Right lobe of liver (tissue), 6 donors: ENCODE measurements around the gene EIF3L. TPM values are rescaled to one million over a fixed set of nuclear protein-coding genes. Genes with fewer than 3 reads are reported as not detected.
A peak's percentile ranks its signal among the peaks of the same experiment; 100 is the strongest.

ENCODE experiments used
- ATAC-seq, 4 donors: fragments of 200-7000 bp; cut with Tn5 transposase; one replicate each; pipeline ENCODE4 v1.9.1; 2020; ENCODE audit warnings: mild to moderate bottlenecking in 4 of 4, moderate library complexity in 4 of 4
- DNase-seq, 3 donors: peaks; one replicate each; pipeline ENCODE4 v3.0.0-alpha.2; 2020
- H3K27ac ChIP-seq, 3 donors: fragments of 200-600 bp; one replicate each; pipeline ENCODE4 v1.8.0; 2022
- H3K27me3 ChIP-seq, 2 donors: fragments of 200-600 bp; one replicate each; pipeline ENCODE4 v1.8.0; 2022
- H3K36me3 ChIP-seq, 4 donors: fragments of 200-600 bp; sonication (generic) in 1 of 4; one replicate each; pipeline versions ENCODE4 v1.5.1 to v1.8.0; 2017 to 2022; ENCODE audit warnings: control low read depth in 1 of 4
- H3K4me1 ChIP-seq, 4 donors: fragments of 200-600 bp; sonication (generic) in 1 of 4; one replicate each; pipeline versions ENCODE4 v1.5.1 to v1.8.0; 2017 to 2022; ENCODE audit warnings: control low read depth in 1 of 4
- H3K4me3 ChIP-seq, 3 donors: fragments of 200-600 bp; one replicate each; pipeline ENCODE4 v1.8.0; 2022
- H3K9me3 ChIP-seq, 4 donors: fragments of 200-600 bp; sonication (generic) in 1 of 4; one replicate each; pipeline versions ENCODE4 v1.5.1 to v1.8.0; 2017 to 2022; ENCODE audit warnings: control low read depth in 1 of 4
- POLR2A ChIP-seq: fragments of 450-650 bp; IDR thresholded peaks from one replicate; pipeline ENCODE4 v1.6.1; 2017; ENCODE audit warnings: antibody characterized with exemption, mild to moderate bottlenecking
- WGBS: methylation state at CpG from one replicate; pipeline ENCODE4 v1.1.6; 2018; ENCODE audit warnings: low coverage, low lambda C conversion rate; ENCODE audit not compliant: insufficient coverage; ENCODE audit errors: missing lambda C conversion rate; 5-methylcytosine and 5-hydroxymethylcytosine counted together
- intact Hi-C, 2 donors: fragments of 100-400 bp; cut with DNase I; formaldehyde crosslinking; loops; one replicate each; pipeline versions ENCODE4 v1.11.2 to v1.14.1; 2022
- total RNA-seq, 6 experiments: library from RNA; depleted of rRNA in 2 of 6; stranded (reverse); fragments of >200 nt in 2 of 6; fragmentation: NEBNext Ultra II Directional in 3 of 6; extraction: Animal tissue kit (Norgen Biotek cat#: 25700) in 3 of 6; gene quantifications; one replicate each; pipeline versions ENCODE4 v1.1.0 to v1.2.4, GENCODE V29; 2016 to 2023
- TF ChIP-seq, protein P1 (sequence below), 4 donors: fragments of 200-600 bp in 3 of 4; fragments of 450-650 bp in 1 of 4; IDR thresholded peaks; one replicate each; pipeline versions ENCODE4 v1.5.1 to v1.8.0; 2016 to 2022; ENCODE audit warnings: antibody characterized with exemption in 4 of 4, mild to moderate bottlenecking in 2 of 4
- donor health status: DM: no; HTN: yes; CAD: no.
- donor health status: DM: no; HTN: no; CAD: no.
- donor health status: DM: no; HTN: no; CAD: no.
- donor health status: DM: no; HTN: yes; CAD: no.
- donor health status: DM: no; HTN: yes; CAD: no.

EIF3L gene
- total RNA-seq, 6 experiments from 2014 or later, result 117 to 200 (median 164) TPM

DNA sequence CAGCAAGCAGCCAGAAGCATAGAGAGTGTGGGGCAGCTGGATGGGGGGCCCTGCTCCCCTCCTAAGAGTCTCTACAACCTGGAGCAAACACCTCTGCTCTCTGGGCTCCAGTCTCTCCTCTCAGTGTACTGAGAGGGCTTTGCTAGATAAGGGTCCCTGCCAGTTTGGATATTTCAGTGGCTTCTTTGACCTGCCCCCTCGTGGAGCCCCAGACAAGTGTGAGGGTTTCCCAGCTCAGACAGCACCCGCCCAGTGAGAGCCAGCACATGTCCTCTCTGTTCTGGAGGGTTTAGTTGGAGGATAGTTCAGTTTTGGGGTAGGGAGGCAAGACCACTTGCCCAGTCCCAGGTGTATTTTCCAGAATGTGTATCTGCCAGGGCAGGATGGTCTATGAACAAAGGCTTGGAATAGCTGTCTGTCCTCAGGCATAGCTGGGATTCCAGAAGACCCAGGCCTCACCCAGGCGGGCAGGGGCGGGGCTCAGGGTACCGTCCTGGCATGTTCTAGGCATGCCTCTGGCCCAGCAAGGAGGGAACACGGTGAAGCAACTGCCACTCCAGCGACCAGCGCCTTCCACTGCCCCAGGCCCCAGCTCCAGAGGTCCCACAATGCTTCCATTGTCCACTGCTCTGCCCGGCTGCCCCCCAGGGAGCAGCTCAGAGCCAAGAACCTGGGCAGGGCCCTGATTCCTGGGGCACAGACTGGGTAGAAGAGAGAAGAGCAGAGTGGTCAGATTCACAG, 49.4 kb downstream of the EIF3L start:
- H3K27ac ChIP-seq, result no peak overlapping the region
- H3K4me1 ChIP-seq, result peaks cover 0 to 13% (median 0%) of the 10 kb centered on the region in 4 donors
- WGBS, result 81% methylated on average over 5 of the region's 9 CpGs
- no peak for DNase-seq
- no peaks in the 10 kb centered on the region for H3K36me3 ChIP-seq
- H3K27me3 ChIP-seq, result no peaks in the 10 kb centered on the region
- ATAC-seq, result peak in 2 of 4 donors; percentile 52 to 53
- TF ChIP-seq, protein P1, sequence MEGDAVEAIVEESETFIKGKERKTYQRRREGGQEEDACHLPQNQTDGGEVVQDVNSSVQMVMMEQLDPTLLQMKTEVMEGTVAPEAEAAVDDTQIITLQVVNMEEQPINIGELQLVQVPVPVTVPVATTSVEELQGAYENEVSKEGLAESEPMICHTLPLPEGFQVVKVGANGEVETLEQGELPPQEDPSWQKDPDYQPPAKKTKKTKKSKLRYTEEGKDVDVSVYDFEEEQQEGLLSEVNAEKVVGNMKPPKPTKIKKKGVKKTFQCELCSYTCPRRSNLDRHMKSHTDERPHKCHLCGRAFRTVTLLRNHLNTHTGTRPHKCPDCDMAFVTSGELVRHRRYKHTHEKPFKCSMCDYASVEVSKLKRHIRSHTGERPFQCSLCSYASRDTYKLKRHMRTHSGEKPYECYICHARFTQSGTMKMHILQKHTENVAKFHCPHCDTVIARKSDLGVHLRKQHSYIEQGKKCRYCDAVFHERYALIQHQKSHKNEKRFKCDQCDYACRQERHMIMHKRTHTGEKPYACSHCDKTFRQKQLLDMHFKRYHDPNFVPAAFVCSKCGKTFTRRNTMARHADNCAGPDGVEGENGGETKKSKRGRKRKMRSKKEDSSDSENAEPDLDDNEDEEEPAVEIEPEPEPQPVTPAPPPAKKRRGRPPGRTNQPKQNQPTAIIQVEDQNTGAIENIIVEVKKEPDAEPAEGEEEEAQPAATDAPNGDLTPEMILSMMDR (IDR thresholded peaks at IDR 0.05), result no peak
- TF ChIP-seq POLR2A, result no peak
- H3K9me3 ChIP-seq, result no peaks in the 10 kb centered on the region
- intact Hi-C loops, result no loop called here
- H3K4me3 ChIP-seq, result no peak overlapping the region

DNA sequence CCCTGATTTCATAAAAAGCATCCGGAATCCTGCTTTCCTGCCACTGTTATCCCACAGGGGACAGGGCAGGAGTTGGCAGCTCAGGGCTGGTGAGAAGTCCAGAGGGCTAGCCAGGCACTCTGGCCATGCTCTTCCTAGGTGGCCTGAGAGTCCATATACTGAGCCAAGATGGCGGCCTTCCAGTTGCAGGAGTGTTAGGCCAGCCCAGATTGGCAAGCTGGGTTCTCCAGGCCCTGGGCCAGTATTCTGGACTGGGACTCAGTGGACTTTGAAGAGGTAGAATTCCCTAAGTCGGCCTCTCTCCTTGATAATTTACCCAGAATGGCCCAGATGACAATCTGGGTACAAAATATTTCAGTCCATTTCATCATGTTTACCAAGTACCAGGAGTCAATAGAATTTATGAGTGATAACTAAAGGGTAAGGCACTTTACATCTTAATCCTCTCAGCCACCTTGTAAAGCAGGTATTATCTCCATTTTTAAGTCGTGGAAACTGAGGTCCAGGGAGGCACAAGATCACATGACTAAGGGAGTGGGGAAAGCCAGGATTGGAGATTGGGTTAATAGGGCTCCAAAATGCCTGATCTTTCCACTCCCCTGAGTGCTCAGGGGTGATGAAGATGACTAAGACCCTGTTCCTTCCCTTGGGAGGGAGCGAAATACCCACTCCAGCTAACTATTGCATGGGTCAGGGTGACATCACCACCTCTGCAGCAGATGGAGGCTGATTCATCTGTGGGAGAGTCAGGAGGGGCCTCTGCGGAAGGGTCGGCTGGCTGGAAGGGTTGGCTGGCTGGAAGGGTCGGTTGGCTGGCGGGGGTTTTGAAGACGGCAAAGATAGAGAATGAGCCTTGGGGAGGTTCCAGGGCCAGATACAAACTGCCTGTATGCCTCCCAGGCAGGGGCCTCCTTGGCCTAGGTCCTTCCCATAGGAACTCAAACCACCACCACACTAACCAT, 55.6 kb downstream of the EIF3L start:
- ATAC-seq, result peak; percentile 63 to 86 (median 76)
- DNase-seq, result peak in 2 of 3 donors; percentile 89 to 95
- intact Hi-C loops, result no loop called here
- no peak for TF ChIP-seq POLR2A
- TF ChIP-seq, protein P1 (IDR thresholded peaks at IDR 0.05), result no peak
- no peaks in the 10 kb centered on the region for H3K27me3 ChIP-seq
- 47% methylated on average over 6 of the region's 10 CpGs for WGBS
- H3K4me3 ChIP-seq, result no peak overlapping the region
- H3K9me3 ChIP-seq, result no peaks in the 10 kb centered on the region
- no peaks in the 10 kb centered on the region for H3K36me3 ChIP-seq
- H3K27ac ChIP-seq, result peak overlapping the region in 2 of 3 donors; percentile 24 to 57
- H3K4me1 ChIP-seq, result peaks cover 0 to 10% (median 0%) of the 10 kb centered on the region in 4 donors

DNA sequence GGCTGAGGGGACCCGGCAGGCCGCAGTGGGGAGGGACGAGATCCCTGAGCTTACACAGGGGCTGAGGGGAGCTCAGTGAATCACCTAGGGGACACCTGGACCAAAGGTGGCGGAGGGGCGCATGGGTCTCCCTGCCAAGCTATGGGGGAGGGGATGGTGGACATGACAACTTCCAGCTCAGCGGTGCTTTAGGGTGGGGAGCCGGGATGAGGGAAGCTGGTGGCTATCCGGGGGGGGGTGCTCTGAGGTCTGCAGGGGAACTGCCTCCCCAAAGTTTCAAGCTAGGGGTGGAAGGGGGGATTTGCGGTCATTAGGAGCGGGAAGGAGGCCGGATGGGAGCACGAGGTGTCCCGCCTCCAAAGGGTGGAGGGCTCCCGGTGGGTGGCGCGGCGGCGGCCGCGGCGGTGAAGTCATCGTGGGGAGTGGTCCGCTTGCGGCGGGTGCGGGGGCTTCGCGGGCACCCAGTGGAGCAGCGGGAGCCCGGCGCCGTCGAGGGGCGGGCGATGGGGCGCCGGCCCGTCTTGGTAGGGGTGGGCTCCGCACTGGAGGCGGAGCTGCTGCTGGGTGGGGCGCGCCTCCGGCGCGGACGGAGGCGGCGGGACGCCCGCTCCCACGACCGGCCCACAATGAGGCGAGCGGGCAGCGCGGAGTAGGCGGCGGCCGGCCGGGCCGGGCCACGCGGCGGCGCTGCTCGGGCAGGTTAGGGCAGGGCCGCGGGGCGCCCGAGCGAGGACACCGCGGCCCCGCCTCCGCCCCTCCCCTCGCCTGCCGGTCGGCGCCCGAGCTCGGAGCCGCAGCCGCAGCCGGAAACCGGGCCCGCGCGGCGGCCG, 56.5 kb downstream of the EIF3L start, which contains the start of gene MICALL1:
Gene MICALL1, plus strand, starts transcription at position 764 of the 830 bp plus-strand sequence. CDS start 126 bp downstream, outside the sequence.
- ATAC-seq, result peak; percentile 84 to 90 (median 87)
- TF ChIP-seq, protein P1 (IDR thresholded peaks at IDR 0.05), result peak in 3 of 4 donors; percentile 18 to 56 (median 27)
- TF ChIP-seq POLR2A, result peak; percentile 69
- H3K27me3 ChIP-seq, result no peaks in the 10 kb centered on the region
- DNase-seq, result peak; percentile 80 to 84 (median 82)
- no peaks in the 10 kb centered on the region for H3K36me3 ChIP-seq
- peak within 1 kb of the TSS; percentile 53 to 71 (median 54) for H3K4me3 ChIP-seq
- H3K9me3 ChIP-seq, result no peaks in the 10 kb centered on the region
- intact Hi-C loops, result no loop called here
- peaks cover 0 to 10% (median 0%) of the 10 kb centered on the region in 4 donors for H3K4me1 ChIP-seq
- WGBS, result 50% methylated on average over 9 of the region's 90 CpGs
- H3K27ac ChIP-seq, result peak within 1 kb of the TSS; percentile 31 to 65 (median 62)
